HepG2 (cell line): ENCODE data around the gene RSRC2. TPM values are rescaled to one million over a fixed set of nuclear protein-coding genes. Genes with fewer than 3 reads are reported as not detected.
A peak's percentile ranks its signal among the peaks of the same experiment; 100 is the strongest.

ENCODE experiments used
- ASH2L ChIP-seq: fragments of 300-600, 200-600 bp; sonication (generic); IDR thresholded peaks from 2 replicates; pipeline ENCODE4 v1.7.0; 2017; ENCODE audit warnings: low read depth, mild to moderate bottlenecking, moderate library complexity, mixed read lengths, low read length; ENCODE audit not compliant: insufficient read length
- CHD4 ChIP-seq: fragments of 200-600 bp; sonication (generic); IDR thresholded peaks from 2 replicates; pipeline ENCODE4 v1.7.0; 2017; ENCODE audit warnings: mild to moderate bottlenecking, low read length, borderline replicate concordance
- DMTF1 ChIP-seq: sonication (generic); formaldehyde crosslinking; IDR thresholded peaks from 2 replicates; pipeline ENCODE4 v1.4.0; 2020; ENCODE audit warnings: mild to moderate bottlenecking, missing genetic modification reagents
- DNMT3B ChIP-seq: conservative IDR thresholded peaks from 2 replicates; pipeline ENCODE4 v1.6.1; 2016; ENCODE audit warnings: missing biosample characterization, control low read depth
- HNRNPL ChIP-seq: fragments of 200-400 bp; formaldehyde crosslinking; IDR thresholded peaks from 2 replicates; pipeline ENCODE4 v1.6.1; 2017; ENCODE audit warnings: mild to moderate bottlenecking, low read depth, low read length
- HOXA9 ChIP-seq: sonication (generic); formaldehyde crosslinking; IDR thresholded peaks from 2 replicates; pipeline ENCODE4 v1.8.1; 2022; ENCODE audit warnings: missing genetic modification reagents, mild to moderate bottlenecking, moderate library complexity, borderline replicate concordance
- KDM3A ChIP-seq: IDR thresholded peaks from 2 replicates; pipeline ENCODE4 v1.6.1; 2018; ENCODE audit warnings: low read depth, missing compliant biosample characterization
- KLF11 ChIP-seq: IDR thresholded peaks from 2 replicates; pipeline ENCODE4 v1.6.1; 2016; ENCODE audit warnings: missing compliant biosample characterization
- MEIS1 ChIP-seq: sonication (generic); formaldehyde crosslinking; IDR thresholded peaks from 2 replicates; pipeline ENCODE4 v1.9.0; 2021; ENCODE audit warnings: mild to moderate bottlenecking, missing genetic modification reagents, moderate library complexity, borderline replicate concordance
- MLLT10 ChIP-seq: sonication (generic); formaldehyde crosslinking; IDR thresholded peaks from 2 replicates; pipeline ENCODE4 v1.4.0; 2020; ENCODE audit warnings: missing genetic modification reagents
- MXI1 ChIP-seq: IDR thresholded peaks from 3 replicates; pipeline ENCODE4 v1.6.1; 2012; ENCODE audit warnings: low read depth, low read length, inconsistent platforms, borderline replicate concordance
- RAD21 ChIP-seq: fragments of 450-650 bp; formaldehyde crosslinking; IDR thresholded peaks from 2 replicates; pipeline ENCODE4 v1.5.0; 2020; ENCODE audit warnings: mild to moderate bottlenecking
- SMYD3 ChIP-seq: sonication (generic); formaldehyde crosslinking; IDR thresholded peaks from 2 replicates; pipeline ENCODE4 v1.8.1; 2023; ENCODE audit warnings: mild to moderate bottlenecking, missing genetic modification reagents
- TEAD3 ChIP-seq: optimal IDR thresholded peaks from 2 replicates; pipeline ENCODE3; 2016; ENCODE audit warnings: borderline replicate concordance
- ZNF160 ChIP-seq: sonication (generic); formaldehyde crosslinking; IDR thresholded peaks from 2 replicates; pipeline ENCODE4 v1.8.0; 2022; ENCODE audit warnings: mild to moderate bottlenecking, inconsistent platforms, missing genetic modification reagents
- ZNF674 ChIP-seq: sonication (generic); formaldehyde crosslinking; IDR thresholded peaks from 2 replicates; pipeline ENCODE4 v1.5.0; 2020; ENCODE audit warnings: low read depth, mild to moderate bottlenecking, missing genetic modification reagents
- polyA plus RNA-seq, 8 experiments: library from polyadenylated mRNA; depleted of rRNA in 3 of 8; stranded (reverse) in 7 of 8; unstranded in 1 of 8; fragments of >200 nt; fragmentation: Illumina TruSeq in 4 of 8; extraction: Trizol in 4 of 8; gene quantifications; 2 replicates each; pipeline versions ENCODE4 v1.2.1 to v1.2.3, GENCODE V29; 2011 to 2016; ENCODE audit warnings: low read depth in 4 of 8, missing spikeins in 1 of 8, mixed read lengths in 1 of 8; ENCODE audit not compliant: insufficient read depth in 1 of 8
- total RNA-seq, 5 experiments: library from RNA; depleted of rRNA; stranded (reverse); fragments of >200 nt; fragmentation: Illumina TruSeq; extraction: Trizol; gene quantifications; 2 replicates each; pipeline ENCODE4 v1.2.3, GENCODE V29; 2016; ENCODE audit warnings: low read depth in 1 of 5
- TF ChIP-seq, protein P1 (sequence below): sonication (generic); formaldehyde crosslinking; IDR thresholded peaks from 2 replicates; pipeline ENCODE4 v1.9.0; 2021; ENCODE audit warnings: missing genetic modification reagents, borderline replicate concordance
- TF ChIP-seq, protein P2 (sequence below): IDR thresholded peaks from 2 replicates; pipeline ENCODE4 v1.4.0; 2020; ENCODE audit warnings: mild to moderate bottlenecking, missing genetic modification reagents
- TF ChIP-seq, protein P3 (sequence below): sonication (generic); formaldehyde crosslinking; IDR thresholded peaks from 2 replicates; pipeline ENCODE4 v1.4.0; 2020; ENCODE audit warnings: missing genetic modification reagents
- TF ChIP-seq, protein P4 (sequence below): sonication (generic); formaldehyde crosslinking; IDR thresholded peaks from 2 replicates; pipeline ENCODE4 v1.9.0; 2022; ENCODE audit warnings: missing genetic modification reagents, mild to moderate bottlenecking, borderline replicate concordance

RSRC2 gene
- total and polyA plus RNA-seq, 2 of the 13 experiments (the other 11 are each of a cell fraction or from before 2014, with no cell fraction given): 31.4 to 77.8 TPM

- TF ChIP-seq HNRNPL (no peak), KLF11 (CRISPR knock-in tag) (peak; percentile 61; the same call in 1 of the 2 replicates), MEIS1 (CRISPR knock-in tag) (peak; percentile 30; the same call in 1 of the 2 replicates), HOXA9 (CRISPR knock-in tag) (no peak), CHD4 (no peak), TEAD3 (CRISPR knock-in tag) (peak; percentile 77), DNMT3B (CRISPR knock-in tag) (no peak), SMYD3 (CRISPR knock-in tag) (peak; percentile 93), MLLT10 (CRISPR knock-in tag) (no peak), KDM3A (peak; percentile 46; the same call in 1 of the 2 replicates), ASH2L (peak; percentile 67), DMTF1 (CRISPR knock-in tag) (no peak), ZNF160 (CRISPR knock-in tag) (no peak), MXI1 (peak; percentile 44; the same call in 1 of the 3 replicates), ZNF674 (CRISPR knock-in tag) (no peak), RAD21 (no peak)
- TF ChIP-seq, protein P1, sequence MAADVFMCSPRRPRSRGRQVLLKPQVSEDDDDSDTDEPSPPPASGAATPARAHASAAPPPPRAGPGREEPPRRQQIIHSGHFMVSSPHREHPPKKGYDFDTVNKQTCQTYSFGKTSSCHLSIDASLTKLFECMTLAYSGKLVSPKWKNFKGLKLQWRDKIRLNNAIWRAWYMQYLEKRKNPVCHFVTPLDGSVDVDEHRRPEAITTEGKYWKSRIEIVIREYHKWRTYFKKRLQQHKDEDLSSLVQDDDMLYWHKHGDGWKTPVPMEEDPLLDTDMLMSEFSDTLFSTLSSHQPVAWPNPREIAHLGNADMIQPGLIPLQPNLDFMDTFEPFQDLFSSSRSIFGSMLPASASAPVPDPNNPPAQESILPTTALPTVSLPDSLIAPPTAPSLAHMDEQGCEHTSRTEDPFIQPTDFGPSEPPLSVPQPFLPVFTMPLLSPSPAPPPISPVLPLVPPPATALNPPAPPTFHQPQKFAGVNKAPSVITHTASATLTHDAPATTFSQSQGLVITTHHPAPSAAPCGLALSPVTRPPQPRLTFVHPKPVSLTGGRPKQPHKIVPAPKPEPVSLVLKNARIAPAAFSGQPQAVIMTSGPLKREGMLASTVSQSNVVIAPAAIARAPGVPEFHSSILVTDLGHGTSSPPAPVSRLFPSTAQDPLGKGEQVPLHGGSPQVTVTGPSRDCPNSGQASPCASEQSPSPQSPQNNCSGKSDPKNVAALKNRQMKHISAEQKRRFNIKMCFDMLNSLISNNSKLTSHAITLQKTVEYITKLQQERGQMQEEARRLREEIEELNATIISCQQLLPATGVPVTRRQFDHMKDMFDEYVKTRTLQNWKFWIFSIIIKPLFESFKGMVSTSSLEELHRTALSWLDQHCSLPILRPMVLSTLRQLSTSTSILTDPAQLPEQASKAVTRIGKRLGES (CRISPR knock-in tag): no peak
- TF ChIP-seq, protein P2, sequence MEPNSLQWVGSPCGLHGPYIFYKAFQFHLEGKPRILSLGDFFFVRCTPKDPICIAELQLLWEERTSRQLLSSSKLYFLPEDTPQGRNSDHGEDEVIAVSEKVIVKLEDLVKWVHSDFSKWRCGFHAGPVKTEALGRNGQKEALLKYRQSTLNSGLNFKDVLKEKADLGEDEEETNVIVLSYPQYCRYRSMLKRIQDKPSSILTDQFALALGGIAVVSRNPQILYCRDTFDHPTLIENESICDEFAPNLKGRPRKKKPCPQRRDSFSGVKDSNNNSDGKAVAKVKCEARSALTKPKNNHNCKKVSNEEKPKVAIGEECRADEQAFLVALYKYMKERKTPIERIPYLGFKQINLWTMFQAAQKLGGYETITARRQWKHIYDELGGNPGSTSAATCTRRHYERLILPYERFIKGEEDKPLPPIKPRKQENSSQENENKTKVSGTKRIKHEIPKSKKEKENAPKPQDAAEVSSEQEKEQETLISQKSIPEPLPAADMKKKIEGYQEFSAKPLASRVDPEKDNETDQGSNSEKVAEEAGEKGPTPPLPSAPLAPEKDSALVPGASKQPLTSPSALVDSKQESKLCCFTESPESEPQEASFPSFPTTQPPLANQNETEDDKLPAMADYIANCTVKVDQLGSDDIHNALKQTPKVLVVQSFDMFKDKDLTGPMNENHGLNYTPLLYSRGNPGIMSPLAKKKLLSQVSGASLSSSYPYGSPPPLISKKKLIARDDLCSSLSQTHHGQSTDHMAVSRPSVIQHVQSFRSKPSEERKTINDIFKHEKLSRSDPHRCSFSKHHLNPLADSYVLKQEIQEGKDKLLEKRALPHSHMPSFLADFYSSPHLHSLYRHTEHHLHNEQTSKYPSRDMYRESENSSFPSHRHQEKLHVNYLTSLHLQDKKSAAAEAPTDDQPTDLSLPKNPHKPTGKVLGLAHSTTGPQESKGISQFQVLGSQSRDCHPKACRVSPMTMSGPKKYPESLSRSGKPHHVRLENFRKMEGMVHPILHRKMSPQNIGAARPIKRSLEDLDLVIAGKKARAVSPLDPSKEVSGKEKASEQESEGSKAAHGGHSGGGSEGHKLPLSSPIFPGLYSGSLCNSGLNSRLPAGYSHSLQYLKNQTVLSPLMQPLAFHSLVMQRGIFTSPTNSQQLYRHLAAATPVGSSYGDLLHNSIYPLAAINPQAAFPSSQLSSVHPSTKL: peak; percentile 97
- TF ChIP-seq, protein P3, sequence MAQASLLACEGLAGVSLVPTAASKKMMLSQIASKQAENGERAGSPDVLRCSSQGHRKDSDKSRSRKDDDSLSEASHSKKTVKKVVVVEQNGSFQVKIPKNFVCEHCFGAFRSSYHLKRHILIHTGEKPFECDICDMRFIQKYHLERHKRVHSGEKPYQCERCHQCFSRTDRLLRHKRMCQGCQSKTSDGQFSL (CRISPR knock-in tag): no peak
- TF ChIP-seq, protein P4, sequence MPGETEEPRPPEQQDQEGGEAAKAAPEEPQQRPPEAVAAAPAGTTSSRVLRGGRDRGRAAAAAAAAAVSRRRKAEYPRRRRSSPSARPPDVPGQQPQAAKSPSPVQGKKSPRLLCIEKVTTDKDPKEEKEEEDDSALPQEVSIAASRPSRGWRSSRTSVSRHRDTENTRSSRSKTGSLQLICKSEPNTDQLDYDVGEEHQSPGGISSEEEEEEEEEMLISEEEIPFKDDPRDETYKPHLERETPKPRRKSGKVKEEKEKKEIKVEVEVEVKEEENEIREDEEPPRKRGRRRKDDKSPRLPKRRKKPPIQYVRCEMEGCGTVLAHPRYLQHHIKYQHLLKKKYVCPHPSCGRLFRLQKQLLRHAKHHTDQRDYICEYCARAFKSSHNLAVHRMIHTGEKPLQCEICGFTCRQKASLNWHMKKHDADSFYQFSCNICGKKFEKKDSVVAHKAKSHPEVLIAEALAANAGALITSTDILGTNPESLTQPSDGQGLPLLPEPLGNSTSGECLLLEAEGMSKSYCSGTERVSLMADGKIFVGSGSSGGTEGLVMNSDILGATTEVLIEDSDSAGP (CRISPR knock-in tag): no peak
Measured at GRCh38 chr12:122489038-122489437, 37.7 kb downstream of the RSRC2 start (continued).
